Activated CD4-positive, alpha-beta T cell treated with anti-CD3 and anti-CD28 coated beads for 24 hours (primary cell): Measurements from ENCODE around the gene MARVELD2.
"Not testable (repeated sequence)": the region's sequence is repeated elsewhere in the genome, so short reads cannot be mapped to it uniquely, and the experiment has no call there.

ENCODE experiments used
- DNase-seq, 2 donors: peaks; one replicate each; pipeline ENCODE4 v3.0.0-alpha.2; 2020; ENCODE audit warnings: low read depth in 2 of 2

MARVELD2 gene

GRCh38 chr5:69414885-69415583, at the start of gene MARVELD2:
Gene MARVELD2, plus strand, starts transcription at chr5:69415116. Its CDS starts 4,270 bp downstream, at chr5:69419386.
- DNase-seq = peak in 1 of 2 donors; percentile 41

- no peak for DNase-seq
Observed at GRCh38 chr5:69367697-69368279, 47.1 kb upstream of the MARVELD2 start.

- peak in 1 of 2 donors; percentile 7 for DNase-seq
Observed at GRCh38 chr5:69368458-69369339, 46.2 kb upstream of the MARVELD2 start.

- peak; percentile 82 to 83 for DNase-seq
Observed at GRCh38 chr5:69369340-69370121, 45.4 kb upstream of the MARVELD2 start, which contains the start of the genes AK6, RAD17 and TAF9. Gene AK6, minus strand, starts transcription at chr5:69369520. Its CDS starts 30 bp downstream, at chr5:69369490. Gene RAD17, plus strand, starts transcription at chr5:69369818. Its CDS starts 2,391 bp downstream, at chr5:69372209. Gene TAF9, minus strand, starts transcription at chr5:69369520. Its CDS starts 3,783 bp downstream, at chr5:69365737.

GRCh38 chr5:69370335-69370734, 44.6 kb upstream of the MARVELD2 start:
- not testable (repeated sequence) for DNase-seq

- DNase-seq = no peak
Observed at GRCh38 chr5:69372394-69372793, 42.5 kb upstream of the MARVELD2 start.

GRCh38 chr5:69374911-69375446, 39.9 kb upstream of the MARVELD2 start:
- DNase-seq = no peak

- no peak for DNase-seq
Observed at GRCh38 chr5:69378376-69378775, 36.5 kb upstream of the MARVELD2 start.

- no peak for DNase-seq
Observed at GRCh38 chr5:69404659-69405330, 10.1 kb upstream of the MARVELD2 start.

- DNase-seq = no peak
Observed at GRCh38 chr5:69415584-69415958, 655 bp downstream of the MARVELD2 start.

GRCh38 chr5:69416180-69416579, 1.3 kb downstream of the MARVELD2 start:
- DNase-seq = no peak

- no peak for DNase-seq
Observed at GRCh38 chr5:69416699-69417098, 1.8 kb downstream of the MARVELD2 start.

- no peak for DNase-seq
Observed at GRCh38 chr5:69418554-69418953, 3.6 kb downstream of the MARVELD2 start.

GRCh38 chr5:69431424-69432303, 16.7 kb downstream of the MARVELD2 start:
- no peak for DNase-seq

- DNase-seq = no peak
Observed at GRCh38 chr5:69432412-69433206, 17.7 kb downstream of the MARVELD2 start.

GRCh38 chr5:69435276-69435884, 20.5 kb downstream of the MARVELD2 start:
- DNase-seq = not testable (repeated sequence)

GRCh38 chr5:69444127-69444754, 29.3 kb downstream of the MARVELD2 start:
- no peak for DNase-seq

- no peak for DNase-seq
Observed at GRCh38 chr5:69449511-69449910, 34.6 kb downstream of the MARVELD2 start.
